ENCODE data around the gene AOAH.

AOAH gene

GRCh38 chr7:36644625-36645422 lies 79.5 kb downstream of the AOAH start:
- no peak for ATAC-seq
- TF ChIP-seq ZNF8 (CRISPR knock-in tag; IDR thresholded peaks at IDR 0.05) (no peak), TCF4 (CRISPR knock-in tag; IDR thresholded peaks at IDR 0.05; ENCODE audit: borderline replicate concordance) (no peak), ARNTL (CRISPR knock-in tag; IDR thresholded peaks at IDR 0.05; ENCODE audit: borderline replicate concordance, low read depth) (no peak), OSR1 (CRISPR knock-in tag; IDR thresholded peaks at IDR 0.05) (no peak), CSDC2 (CRISPR knock-in tag; IDR thresholded peaks at IDR 0.05) (no peak), ISL1 (CRISPR knock-in tag; IDR thresholded peaks at IDR 0.05) (no peak), SNAI2 (CRISPR knock-in tag; IDR thresholded peaks at IDR 0.05) (no peak), CSRNP3 (CRISPR knock-in tag; IDR thresholded peaks at IDR 0.05) (no peak), ZFP30 (CRISPR knock-in tag; IDR thresholded peaks at IDR 0.05) (no peak), TOX (CRISPR knock-in tag; IDR thresholded peaks at IDR 0.05; ENCODE audit: borderline replicate concordance) (no peak), CREB5 (CRISPR knock-in tag; IDR thresholded peaks at IDR 0.05; ENCODE audit: low read depth) (no peak), ZNF70 (CRISPR knock-in tag; IDR thresholded peaks at IDR 0.05) (no peak)

- TF ChIP-seq PPARA (CRISPR knock-in tag; IDR thresholded peaks at IDR 0.05; ENCODE audit: borderline replicate concordance) (no peak), TCF4 (CRISPR knock-in tag; IDR thresholded peaks at IDR 0.05; ENCODE audit: borderline replicate concordance) (no peak), ZNF565 (CRISPR knock-in tag; conservative IDR thresholded peaks at IDR 0.05; ENCODE audit: low read depth) (no peak), BACH2 (CRISPR knock-in tag; IDR thresholded peaks at IDR 0.05; ENCODE audit: borderline replicate concordance) (no peak), ARNTL (CRISPR knock-in tag; IDR thresholded peaks at IDR 0.05; ENCODE audit: borderline replicate concordance, low read depth) (no peak), ZFP30 (CRISPR knock-in tag; IDR thresholded peaks at IDR 0.05) (no peak), TOX (CRISPR knock-in tag; IDR thresholded peaks at IDR 0.05; ENCODE audit: borderline replicate concordance) (no peak), ZFP3 (CRISPR knock-in tag; IDR thresholded peaks at IDR 0.05) (no peak), ZNF70 (CRISPR knock-in tag; IDR thresholded peaks at IDR 0.05) (no peak), ESRRG (CRISPR knock-in tag; IDR thresholded peaks at IDR 0.05) (no peak)
- TF ChIP-seq, protein P1, sequence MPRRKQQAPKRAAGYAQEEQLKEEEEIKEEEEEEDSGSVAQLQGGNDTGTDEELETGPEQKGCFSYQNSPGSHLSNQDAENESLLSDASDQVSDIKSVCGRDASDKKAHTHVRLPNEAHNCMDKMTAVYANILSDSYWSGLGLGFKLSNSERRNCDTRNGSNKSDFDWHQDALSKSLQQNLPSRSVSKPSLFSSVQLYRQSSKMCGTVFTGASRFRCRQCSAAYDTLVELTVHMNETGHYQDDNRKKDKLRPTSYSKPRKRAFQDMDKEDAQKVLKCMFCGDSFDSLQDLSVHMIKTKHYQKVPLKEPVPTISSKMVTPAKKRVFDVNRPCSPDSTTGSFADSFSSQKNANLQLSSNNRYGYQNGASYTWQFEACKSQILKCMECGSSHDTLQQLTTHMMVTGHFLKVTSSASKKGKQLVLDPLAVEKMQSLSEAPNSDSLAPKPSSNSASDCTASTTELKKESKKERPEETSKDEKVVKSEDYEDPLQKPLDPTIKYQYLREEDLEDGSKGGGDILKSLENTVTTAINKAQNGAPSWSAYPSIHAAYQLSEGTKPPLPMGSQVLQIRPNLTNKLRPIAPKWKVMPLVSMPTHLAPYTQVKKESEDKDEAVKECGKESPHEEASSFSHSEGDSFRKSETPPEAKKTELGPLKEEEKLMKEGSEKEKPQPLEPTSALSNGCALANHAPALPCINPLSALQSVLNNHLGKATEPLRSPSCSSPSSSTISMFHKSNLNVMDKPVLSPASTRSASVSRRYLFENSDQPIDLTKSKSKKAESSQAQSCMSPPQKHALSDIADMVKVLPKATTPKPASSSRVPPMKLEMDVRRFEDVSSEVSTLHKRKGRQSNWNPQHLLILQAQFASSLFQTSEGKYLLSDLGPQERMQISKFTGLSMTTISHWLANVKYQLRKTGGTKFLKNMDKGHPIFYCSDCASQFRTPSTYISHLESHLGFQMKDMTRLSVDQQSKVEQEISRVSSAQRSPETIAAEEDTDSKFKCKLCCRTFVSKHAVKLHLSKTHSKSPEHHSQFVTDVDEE (CRISPR knock-in tag; IDR thresholded peaks at IDR 0.05), result no peak
Measured at GRCh38 chr7:36642414-36642813, 81.9 kb downstream of the AOAH start.

GRCh38 chr7:36642010-36642409 lies 82.3 kb downstream of the AOAH start:
- ATAC-seq, result no peak

More at GRCh38 chr7:36642414-36642813, 81.9 kb downstream of the AOAH start:
- no peak for ATAC-seq

GRCh38 chr7:36640682-36641081 lies 83.6 kb downstream of the AOAH start:
- TF ChIP-seq ZNF8 (CRISPR knock-in tag; IDR thresholded peaks at IDR 0.05), result no peak
- no peak for TF ChIP-seq ARNTL (CRISPR knock-in tag; IDR thresholded peaks at IDR 0.05; ENCODE audit: borderline replicate concordance, low read depth)
- no peak for TF ChIP-seq ZFP30 (CRISPR knock-in tag; IDR thresholded peaks at IDR 0.05)
- no peak for TF ChIP-seq CREB5 (CRISPR knock-in tag; IDR thresholded peaks at IDR 0.05; ENCODE audit: low read depth)
- no peak for TF ChIP-seq ISL1 (CRISPR knock-in tag; IDR thresholded peaks at IDR 0.05)
- TF ChIP-seq PATZ1 (CRISPR knock-in tag; IDR thresholded peaks at IDR 0.05; ENCODE audit: borderline replicate concordance), result no peak
- no peak for TF ChIP-seq PPARA (CRISPR knock-in tag; IDR thresholded peaks at IDR 0.05; ENCODE audit: borderline replicate concordance)
- no peak for TF ChIP-seq ESRRG (CRISPR knock-in tag; IDR thresholded peaks at IDR 0.05)
- TF ChIP-seq CSRNP3 (CRISPR knock-in tag; IDR thresholded peaks at IDR 0.05), result no peak
- TF ChIP-seq TCF4 (CRISPR knock-in tag; IDR thresholded peaks at IDR 0.05; ENCODE audit: borderline replicate concordance), result no peak
- TF ChIP-seq OSR1 (CRISPR knock-in tag; IDR thresholded peaks at IDR 0.05), result no peak
- no peak for ATAC-seq

More at GRCh38 chr7:36642010-36642409, 82.3 kb downstream of the AOAH start:
- TF ChIP-seq ZNF8 (CRISPR knock-in tag; IDR thresholded peaks at IDR 0.05) (no peak), SNAI2 (CRISPR knock-in tag; IDR thresholded peaks at IDR 0.05) (no peak), BACH2 (CRISPR knock-in tag; IDR thresholded peaks at IDR 0.05; ENCODE audit: borderline replicate concordance) (no peak), OSR1 (CRISPR knock-in tag; IDR thresholded peaks at IDR 0.05) (no peak)

Measured in SK-N-SH treated with all-trans-retinoic acid at 6 μM for 48 hours (cell line).